CD4-positive, alpha-beta T cell treated with Interleukin-15 for 1 hour (primary cell): Measurements from ENCODE around the gene PLEKHG4.

Experiments used
- DNase-seq: peaks from one replicate; pipeline ENCODE4 v3.0.0-alpha.2; 2020

Gene PLEKHG4

GRCh38 chr16:67246081-67246755, 33.1 kb upstream of the PLEKHG4 start:
- peak; percentile 51 for DNase-seq

DNA sequence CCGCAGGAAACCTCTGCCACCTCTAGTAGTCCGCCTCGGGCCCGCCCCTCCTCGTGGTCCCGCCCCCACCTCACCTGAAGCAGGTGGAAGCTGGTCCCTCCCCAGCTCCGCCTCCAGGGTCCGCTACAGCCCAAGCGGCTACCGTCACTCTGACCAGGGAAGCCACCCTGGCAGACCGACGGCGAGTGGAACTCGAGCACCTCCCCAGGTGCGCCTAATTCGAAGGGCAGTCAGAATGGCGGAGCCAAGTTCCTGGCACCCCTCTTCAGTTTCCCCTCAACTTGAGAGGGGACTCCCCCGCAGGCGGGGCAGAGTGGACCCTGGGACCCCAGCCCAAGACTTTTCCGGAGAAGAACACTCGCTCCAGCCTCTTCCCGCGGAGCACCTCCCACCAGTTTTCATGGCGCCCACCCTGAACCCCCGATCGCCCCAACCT, 32.6 kb upstream of the PLEKHG4 start:
- no peak for DNase-seq

GRCh38 chr16:67247192-67248072, 31.9 kb upstream of the PLEKHG4 start, which contains the start of gene FHOD1:
Gene FHOD1, minus strand, starts transcription at chr16:67247481. Its CDS starts 71 bp downstream, at chr16:67247410.
- peak; percentile 96 for DNase-seq

DNA sequence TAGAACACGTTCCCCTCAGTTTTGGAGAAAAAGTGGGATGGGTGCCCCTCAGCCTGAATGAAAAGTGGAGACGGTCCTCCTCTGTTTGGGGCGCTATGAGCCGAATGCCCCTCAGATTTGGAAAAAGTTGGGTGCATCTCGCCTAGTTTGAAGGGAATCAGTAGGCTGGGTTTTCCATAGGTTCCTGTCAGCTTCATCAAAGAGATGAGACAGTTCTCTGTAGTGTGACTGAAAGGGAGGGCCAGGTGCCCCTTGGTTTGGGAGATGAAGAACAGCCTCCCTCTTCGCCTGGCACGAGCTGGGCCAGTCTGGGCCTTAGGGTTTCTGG, 31.3 kb upstream of the PLEKHG4 start:
- no peak for DNase-seq

GRCh38 chr16:67248401-67249177, 30.7 kb upstream of the PLEKHG4 start, which contains the start of gene SLC9A5:
Gene SLC9A5, plus strand, starts transcription at chr16:67248979. Its CDS starts 36 bp downstream, at chr16:67249015.
- DNase-seq = no peak

DNA sequence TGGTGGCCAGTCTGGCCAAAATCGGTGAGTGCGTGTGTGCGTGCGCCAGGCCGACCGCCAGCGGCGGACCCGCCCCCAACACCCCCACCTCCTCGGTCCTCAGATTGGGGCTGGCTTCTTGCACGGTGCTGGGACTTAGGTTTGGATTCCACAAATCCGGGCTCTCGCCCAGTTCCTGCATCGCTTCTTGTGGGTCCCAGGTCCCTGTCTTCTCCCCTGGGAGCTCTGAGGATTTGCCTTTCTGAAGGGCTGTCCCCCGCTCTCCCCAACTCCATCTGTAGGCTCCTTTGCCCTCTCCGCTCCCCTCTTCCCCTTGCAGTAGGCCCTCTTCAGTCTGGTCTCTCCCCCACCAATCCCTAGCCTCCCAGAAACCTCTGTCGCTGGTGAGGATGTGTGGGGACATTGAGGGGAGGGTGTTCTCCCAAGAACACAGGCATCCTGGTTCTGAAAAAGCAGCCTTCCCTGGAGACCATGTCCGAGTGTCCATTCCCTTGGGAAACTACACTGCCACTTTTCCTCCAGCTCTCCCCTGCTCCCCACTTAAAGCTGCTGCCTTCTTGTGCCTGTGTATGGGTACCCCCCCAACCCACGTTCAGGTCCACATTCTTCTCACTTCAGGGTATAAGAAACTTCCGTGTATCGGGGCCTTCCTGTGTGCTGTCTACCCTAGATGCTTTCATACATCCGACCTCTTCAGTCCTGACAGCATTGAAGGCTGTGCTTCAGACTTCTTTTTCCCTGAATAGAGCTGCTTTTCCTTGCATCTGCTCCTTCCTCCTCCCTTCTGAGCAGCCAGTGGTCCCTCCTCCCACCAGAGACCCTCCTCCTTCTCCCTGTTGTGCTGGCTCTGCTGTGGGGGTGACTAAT, 29.9 kb upstream of the PLEKHG4 start:
- DNase-seq = no peak

- DNase-seq = no peak
These were observed 29.3 kb upstream of the PLEKHG4 start for GRCh38 chr16:67250045-67250327.

GRCh38 chr16:67252609-67253497, 26.5 kb upstream of the PLEKHG4 start:
- DNase-seq = no peak

GRCh38 chr16:67254801-67255552, 24.4 kb upstream of the PLEKHG4 start:
- no peak for DNase-seq

DNA sequence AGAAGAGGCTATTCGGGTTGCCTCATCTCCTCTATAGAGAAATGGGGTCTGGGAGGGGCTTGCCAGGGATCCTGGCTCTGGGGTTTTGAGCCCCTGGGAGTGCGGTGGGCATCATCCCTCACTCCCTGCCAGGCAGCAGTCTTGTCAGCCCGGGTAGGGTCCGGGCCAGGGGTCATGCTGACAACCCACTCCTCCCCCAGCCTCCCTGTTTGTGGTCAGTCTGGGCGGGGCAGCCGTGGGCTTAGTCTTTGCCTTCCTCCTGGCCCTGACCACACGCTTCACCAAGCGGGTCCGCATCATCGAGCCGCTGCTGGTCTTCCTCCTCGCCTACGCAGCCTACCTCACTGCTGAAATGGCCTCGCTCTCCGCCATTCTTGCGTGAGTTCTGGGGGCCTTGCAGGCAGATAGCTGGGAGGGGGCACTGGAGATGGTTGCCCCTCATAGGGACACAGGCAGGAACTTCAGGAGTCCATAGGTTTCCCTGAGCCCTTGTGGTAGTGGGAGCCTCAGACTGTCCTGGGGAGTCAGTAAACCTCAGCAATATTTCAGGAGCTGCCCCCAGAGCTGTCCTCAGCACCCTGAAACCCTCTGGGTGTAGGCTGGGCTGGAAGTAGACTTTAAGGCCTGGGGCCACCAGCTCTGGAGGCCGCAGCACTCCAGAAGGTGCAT, 23.6 kb upstream of the PLEKHG4 start:
- DNase-seq = no peak

DNA sequence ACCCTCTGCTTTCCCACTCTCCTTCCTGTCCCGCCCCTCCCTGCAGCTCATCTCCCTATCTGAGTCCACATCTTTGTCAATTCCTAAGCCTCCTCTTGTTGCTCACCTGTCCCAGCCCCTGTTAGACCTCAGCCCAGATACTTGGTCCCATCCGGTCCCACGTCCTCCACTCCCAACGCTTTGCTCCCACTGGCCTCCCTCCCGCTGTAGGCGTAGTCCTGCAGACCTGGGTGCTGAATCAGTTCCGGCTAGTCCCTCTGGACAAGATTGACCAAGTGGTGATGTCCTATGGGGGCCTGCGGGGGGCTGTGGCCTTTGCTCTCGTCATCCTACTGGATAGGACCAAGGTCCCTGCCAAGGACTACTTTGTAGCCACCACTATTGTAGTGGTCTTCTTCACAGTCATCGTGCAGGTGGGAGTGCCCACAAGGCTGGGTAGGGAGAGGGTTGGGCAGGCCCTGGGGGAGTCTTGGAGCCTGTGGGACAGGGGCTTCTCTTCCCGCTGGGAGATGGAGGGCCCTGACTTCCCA, 22.6 kb upstream of the PLEKHG4 start:
- DNase-seq = no peak

DNA sequence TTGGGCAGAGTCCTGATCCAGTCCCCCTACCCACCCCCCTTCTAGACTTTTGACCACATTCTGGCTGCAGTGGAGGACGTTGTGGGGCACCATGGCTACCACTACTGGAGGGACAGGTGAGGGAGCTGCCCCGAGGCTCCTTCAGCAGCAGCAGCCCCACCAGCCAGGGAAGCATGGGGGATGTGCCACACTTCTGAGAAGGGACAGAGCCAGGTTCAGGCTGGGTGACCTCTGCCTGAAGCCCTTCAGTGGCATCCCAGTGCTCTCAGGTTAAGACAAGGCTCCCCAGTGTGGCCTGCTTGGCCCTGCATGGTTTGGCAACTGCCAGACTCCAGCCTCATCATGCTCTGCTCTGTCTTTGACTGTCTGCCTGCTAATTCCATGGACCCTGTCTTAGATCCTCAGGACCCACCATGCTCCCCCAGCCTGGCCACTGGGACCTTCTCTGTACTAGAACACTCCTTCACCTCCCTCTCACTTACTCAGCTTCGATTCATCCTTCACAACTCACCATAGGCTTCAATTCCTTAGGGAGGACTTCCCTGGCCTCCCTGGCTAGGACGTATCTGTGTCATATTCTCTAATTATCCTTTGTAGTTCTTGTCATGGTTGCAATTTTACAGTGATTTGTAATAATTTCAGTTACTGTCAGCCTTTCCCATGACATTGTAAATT, 21.7 kb upstream of the PLEKHG4 start:
- DNase-seq = no peak

DNA sequence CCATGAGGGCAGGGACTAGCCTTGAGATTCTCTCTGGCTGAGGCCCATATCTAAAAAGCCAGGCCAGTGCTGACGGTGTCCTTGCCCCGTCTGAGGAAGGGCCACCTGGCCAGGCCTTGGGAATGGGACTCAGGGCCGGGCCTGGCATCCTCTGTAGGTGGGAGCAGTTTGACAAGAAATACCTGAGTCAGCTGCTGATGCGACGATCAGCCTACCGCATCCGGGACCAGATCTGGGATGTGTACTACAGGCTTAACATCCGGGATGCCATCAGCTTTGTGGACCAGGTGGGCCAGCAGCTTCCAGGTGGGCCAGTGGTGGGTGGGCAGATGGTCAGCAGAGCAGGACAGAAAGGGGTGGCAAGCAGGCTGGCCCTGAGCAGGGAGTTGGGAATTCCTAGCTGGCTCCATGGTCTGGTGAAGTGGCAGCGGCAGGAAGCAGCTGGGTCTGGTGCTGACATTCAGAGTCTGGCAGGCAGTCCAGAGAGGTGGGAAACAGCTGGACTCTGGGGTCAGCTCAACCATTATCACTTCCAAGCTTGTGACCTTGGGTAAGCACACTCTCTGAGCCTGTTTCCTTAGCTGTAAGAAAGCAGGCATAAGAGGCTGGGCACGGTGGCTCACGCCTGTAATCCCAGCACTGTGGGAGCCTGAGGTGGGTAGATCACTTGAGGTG, 21.0 kb upstream of the PLEKHG4 start:
- DNase-seq = no peak

DNA sequence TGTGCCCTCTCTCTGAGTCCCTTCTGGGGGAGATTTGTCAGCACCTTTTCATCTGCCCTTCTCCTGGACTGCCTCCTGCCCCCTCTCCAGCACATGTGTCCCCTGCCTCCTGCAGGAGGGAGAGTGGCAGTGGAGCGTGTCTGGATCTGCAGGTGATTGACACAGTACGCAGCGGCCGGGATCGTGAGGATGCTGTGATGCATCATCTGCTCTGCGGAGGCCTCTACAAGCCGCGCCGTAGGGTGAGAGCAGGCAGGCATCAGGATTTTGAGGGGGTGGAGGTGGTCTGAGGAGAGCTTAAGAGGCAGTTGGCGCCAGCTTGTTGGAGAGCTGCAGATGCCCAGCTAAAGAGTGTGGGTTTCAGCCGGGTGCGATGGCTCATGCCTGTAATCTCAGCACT, 19.6 kb upstream of the PLEKHG4 start:
- no peak for DNase-seq

DNA sequence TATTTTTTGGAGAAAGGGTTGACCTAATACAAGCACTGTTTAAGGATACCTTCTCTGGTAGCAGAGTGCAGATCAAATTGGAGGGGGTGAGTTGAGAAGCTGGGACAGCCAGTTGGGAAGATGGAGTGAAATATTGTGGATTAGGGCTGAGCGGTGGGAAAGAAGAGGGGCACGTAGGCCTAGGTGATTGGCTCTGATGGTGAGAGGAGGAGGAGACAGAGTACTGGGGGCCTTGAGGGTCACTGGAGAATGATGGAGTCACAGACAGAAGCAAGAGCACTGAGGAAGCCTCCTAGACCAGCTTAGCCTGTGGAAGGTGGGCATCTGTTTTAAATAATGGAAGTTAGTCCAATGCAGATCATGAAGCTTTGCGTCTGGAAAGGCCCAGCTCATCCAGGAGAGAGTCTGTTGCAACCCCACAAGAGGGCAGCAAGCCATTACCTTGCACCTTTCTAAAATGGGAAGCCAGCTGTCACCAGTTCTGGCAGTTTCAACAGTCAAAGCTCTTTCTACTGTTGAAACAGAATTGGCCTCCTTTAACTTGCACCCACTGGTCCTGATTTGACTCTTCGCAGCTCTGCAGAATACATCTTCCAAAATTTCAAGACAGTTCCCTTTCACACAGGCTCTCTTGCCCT, 18.8 kb upstream of the PLEKHG4 start:
- DNase-seq = no peak

- DNase-seq = no peak
These were observed 16.1 kb upstream of the PLEKHG4 start for GRCh38 chr16:67263201-67263600.

GRCh38 chr16:67264277-67264676, 15.1 kb upstream of the PLEKHG4 start:
- DNase-seq = no peak

DNA sequence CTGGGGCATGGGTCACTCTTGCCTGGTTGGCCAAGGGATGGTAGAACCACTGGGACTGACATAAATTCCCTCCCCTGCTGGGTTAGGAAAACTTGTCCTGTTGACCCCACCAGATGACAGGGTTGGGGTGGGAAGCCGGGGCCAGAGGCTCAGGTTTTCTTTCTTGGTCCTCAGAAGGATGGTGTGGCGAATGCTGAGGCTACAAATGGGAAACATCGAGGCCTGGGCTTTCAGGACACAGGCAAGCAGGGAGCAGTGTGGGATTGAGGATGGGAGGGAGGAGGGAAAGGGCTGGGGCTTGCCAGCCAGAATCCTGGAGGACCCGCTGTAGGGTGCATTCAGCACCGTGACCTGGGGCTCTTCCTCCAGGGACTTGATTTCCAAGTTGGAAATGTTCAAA, 14.5 kb upstream of the PLEKHG4 start:
- DNase-seq = no peak
